ENCODE measurements around the gene RAD21L1.

RAD21L1 gene

GRCh38 chr20:1274485-1275311 lies 48.9 kb downstream of the RAD21L1 start:
- no peak for TF ChIP-seq CTCF (IDR thresholded peaks at IDR 0.05; ENCODE audit: low read depth, low read length)
- no peak for DNase-seq (ENCODE audit: low read depth in 2 of 2)
- H3K4me3 ChIP-seq (replicated peaks in 1 of 2; ENCODE audit: low read depth in 2 of 2, low read length in 2 of 2), result no peak overlapping the region

GRCh38 chr20:1275919-1276318 lies 50.1 kb downstream of the RAD21L1 start:
- H3K4me3 ChIP-seq (replicated peaks in 1 of 2; ENCODE audit: low read depth in 2 of 2, low read length in 2 of 2), result no peak overlapping the region
- DNase-seq (ENCODE audit: low read depth in 2 of 2), result no peak
- no peak for TF ChIP-seq CTCF (IDR thresholded peaks at IDR 0.05; ENCODE audit: low read depth, low read length)

GRCh38 chr20:1277529-1278322 lies 51.9 kb downstream of the RAD21L1 start:
- TF ChIP-seq CTCF (IDR thresholded peaks at IDR 0.05; ENCODE audit: low read depth, low read length), result no peak
- DNase-seq (ENCODE audit: low read depth in 2 of 2), result no peak
- no peak overlapping the region for H3K4me3 ChIP-seq (replicated peaks in 1 of 2; ENCODE audit: low read depth in 2 of 2, low read length in 2 of 2)

GRCh38 chr20:1278993-1279392 lies 53.1 kb downstream of the RAD21L1 start:
- no peak overlapping the region for H3K4me3 ChIP-seq (replicated peaks in 1 of 2; ENCODE audit: low read depth in 2 of 2, low read length in 2 of 2)
- no peak for DNase-seq (ENCODE audit: low read depth in 2 of 2)
- no peak for TF ChIP-seq CTCF (IDR thresholded peaks at IDR 0.05; ENCODE audit: low read depth, low read length)

GRCh38 chr20:1280195-1281102 lies 54.6 kb downstream of the RAD21L1 start:
- TF ChIP-seq CTCF (IDR thresholded peaks at IDR 0.05; ENCODE audit: low read depth, low read length), result no peak
- no peak overlapping the region for H3K4me3 ChIP-seq (replicated peaks in 1 of 2; ENCODE audit: low read depth in 2 of 2, low read length in 2 of 2)
- DNase-seq (ENCODE audit: low read depth in 2 of 2), result peak in 1 of 2 donors; percentile 18

- TF ChIP-seq CTCF (IDR thresholded peaks at IDR 0.05; ENCODE audit: low read depth, low read length), result no peak
- H3K4me3 ChIP-seq (replicated peaks in 1 of 2; ENCODE audit: low read depth in 2 of 2, low read length in 2 of 2), result no peak overlapping the region
- DNase-seq (ENCODE audit: low read depth in 2 of 2), result no peak
Observed at GRCh38 chr20:1281279-1282057, 55.6 kb downstream of the RAD21L1 start.
